ENCODE data around the gene ELOB. TPM values are rescaled to one million over a fixed set of nuclear protein-coding genes. Genes with fewer than 3 reads are reported as not detected.

The ELOB gene
- polyA plus RNA-seq, 2 donors, result 361 to 887 TPM

- H3K4me1 ChIP-seq (ENCODE audit: control insufficient read depth in 2 of 2, insufficient read depth in 2 of 2, low read length in 1 of 2), result no peaks in the 10 kb centered on the region
- H3K9me3 ChIP-seq (ENCODE audit: control insufficient read depth in 2 of 2, insufficient read depth in 1 of 2, low read depth in 1 of 2, low read length in 1 of 2), result no peaks in the 10 kb centered on the region
- H3K27me3 ChIP-seq (ENCODE audit: control insufficient read depth in 1 of 2, insufficient read depth in 2 of 2, low read length in 2 of 2), result peaks cover 0 to 4% of the 10 kb centered on the region in 2 donors
- H3K36me3 ChIP-seq (ENCODE audit: control insufficient read depth in 2 of 2, insufficient read depth in 2 of 2, low read length in 1 of 2), result no peaks in the 10 kb centered on the region
- whole genome bisulfite sequencing, 2 donors, result 56 to 60% methylated on average over 7 of the region's 7 CpGs
- no peak overlapping the region for H3K27ac ChIP-seq (ENCODE audit: low read depth in 2 of 2, low read length in 1 of 2)
- H3K4me3 ChIP-seq (ENCODE audit: low read depth in 1 of 2, low read length in 2 of 2), result no peak overlapping the region
These were observed 18.5 kb upstream of the ELOB start for GRCh38 chr16:2795395-2796143.

- Histone ChIP-seq H3K4me3 (ENCODE audit: low read depth in 1 of 2, low read length in 2 of 2) (no peak overlapping the region), H3K27ac (ENCODE audit: low read depth in 2 of 2, low read length in 1 of 2) (no peak overlapping the region), H3K36me3 (ENCODE audit: control insufficient read depth in 2 of 2, insufficient read depth in 2 of 2, low read length in 1 of 2) (no peaks in the 10 kb centered on the region), H3K4me1 (ENCODE audit: control insufficient read depth in 2 of 2, insufficient read depth in 2 of 2, low read length in 1 of 2) (no peaks in the 10 kb centered on the region), H3K27me3 (ENCODE audit: control insufficient read depth in 1 of 2, insufficient read depth in 2 of 2, low read length in 2 of 2) (peaks cover 0 to 4% of the 10 kb centered on the region in 2 donors), H3K9me3 (ENCODE audit: control insufficient read depth in 2 of 2, insufficient read depth in 1 of 2, low read depth in 1 of 2, low read length in 1 of 2) (no peaks in the 10 kb centered on the region)
- WGBS, 2 donors, result 87 to 92% methylated on average over 10 of the region's 10 CpGs
These were observed 15.9 kb upstream of the ELOB start for GRCh38 chr16:2792940-2793339.

GRCh38 chr16:2791174-2791573, 14.1 kb upstream of the ELOB start:
- H3K4me3 ChIP-seq (ENCODE audit: low read depth in 1 of 2, low read length in 2 of 2), result no peak overlapping the region
- peaks cover 0 to 4% of the 10 kb centered on the region in 2 donors for H3K27me3 ChIP-seq (ENCODE audit: control insufficient read depth in 1 of 2, insufficient read depth in 2 of 2, low read length in 2 of 2)
- H3K36me3 ChIP-seq (ENCODE audit: control insufficient read depth in 2 of 2, insufficient read depth in 2 of 2, low read length in 1 of 2), result no peaks in the 10 kb centered on the region
- H3K9me3 ChIP-seq (ENCODE audit: control insufficient read depth in 2 of 2, insufficient read depth in 1 of 2, low read depth in 1 of 2, low read length in 1 of 2), result no peaks in the 10 kb centered on the region
- 70 to 76% methylated on average over 8 of the region's 8 CpGs for WGBS, 2 donors
- H3K27ac ChIP-seq (ENCODE audit: low read depth in 2 of 2, low read length in 1 of 2), result no peak overlapping the region
- peaks cover 0 to under 1% of the 10 kb centered on the region in 2 donors for H3K4me1 ChIP-seq (ENCODE audit: control insufficient read depth in 2 of 2, insufficient read depth in 2 of 2, low read length in 1 of 2)

DNA sequence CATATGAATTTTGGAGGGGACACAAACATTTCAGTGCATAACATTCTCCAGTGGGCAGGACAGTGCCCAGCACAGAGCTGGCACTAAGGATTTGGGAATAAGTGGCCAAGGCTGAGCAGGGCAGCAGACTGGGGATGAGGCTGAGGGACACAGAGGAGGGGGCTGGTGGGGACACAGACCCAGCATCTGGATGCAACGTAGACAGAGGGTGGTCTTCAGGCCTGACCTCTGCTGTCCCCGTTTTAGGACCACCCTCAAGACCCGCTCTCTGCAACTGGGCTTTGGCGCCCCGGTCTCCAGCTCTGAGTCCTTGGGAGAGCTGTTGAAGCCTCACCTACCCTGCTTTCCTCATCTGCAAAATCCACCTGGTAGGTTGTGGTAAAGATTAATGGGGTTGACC, 13.6 kb upstream of the ELOB start:
- peaks cover 0 to 4% of the 10 kb centered on the region in 2 donors for H3K27me3 ChIP-seq (ENCODE audit: control insufficient read depth in 1 of 2, insufficient read depth in 2 of 2, low read length in 2 of 2)
- 72 to 86% methylated on average over 5 of the region's 5 CpGs for WGBS, 2 donors
- H3K27ac ChIP-seq (ENCODE audit: low read depth in 2 of 2, low read length in 1 of 2), result no peak overlapping the region
- no peak overlapping the region for H3K4me3 ChIP-seq (ENCODE audit: low read depth in 1 of 2, low read length in 2 of 2)
- H3K9me3 ChIP-seq (ENCODE audit: control insufficient read depth in 2 of 2, insufficient read depth in 1 of 2, low read depth in 1 of 2, low read length in 1 of 2), result no peaks in the 10 kb centered on the region
- H3K36me3 ChIP-seq (ENCODE audit: control insufficient read depth in 2 of 2, insufficient read depth in 2 of 2, low read length in 1 of 2), result no peaks in the 10 kb centered on the region
- peaks cover under 1 to 6% of the 10 kb centered on the region in 2 donors for H3K4me1 ChIP-seq (ENCODE audit: control insufficient read depth in 2 of 2, insufficient read depth in 2 of 2, low read length in 1 of 2)

GRCh38 chr16:2787961-2788360, 10.9 kb upstream of the ELOB start:
- WGBS, 2 donors, result 38 to 44% methylated on average over 7 of the region's 7 CpGs
- Histone ChIP-seq H3K27ac (ENCODE audit: low read depth in 2 of 2, low read length in 1 of 2) (no peak overlapping the region), H3K9me3 (ENCODE audit: control insufficient read depth in 2 of 2, insufficient read depth in 1 of 2, low read depth in 1 of 2, low read length in 1 of 2) (no peaks in the 10 kb centered on the region), H3K4me3 (ENCODE audit: low read depth in 1 of 2, low read length in 2 of 2) (no peak overlapping the region), H3K36me3 (ENCODE audit: control insufficient read depth in 2 of 2, insufficient read depth in 2 of 2, low read length in 1 of 2) (no peaks in the 10 kb centered on the region), H3K4me1 (ENCODE audit: control insufficient read depth in 2 of 2, insufficient read depth in 2 of 2, low read length in 1 of 2) (peaks cover 5 to 12% of the 10 kb centered on the region in 2 donors), H3K27me3 (ENCODE audit: control insufficient read depth in 1 of 2, insufficient read depth in 2 of 2, low read length in 2 of 2) (peaks cover 0 to 4% of the 10 kb centered on the region in 2 donors)

GRCh38 chr16:2787406-2787805, 10.3 kb upstream of the ELOB start, which contains the start of gene PRSS33:
Gene PRSS33 (minus strand): TSS chr16:2787560. CDS start chr16:2786547, 1,013 bp downstream.
- peaks cover 0 to 4% of the 10 kb centered on the region in 2 donors for H3K27me3 ChIP-seq (ENCODE audit: control insufficient read depth in 1 of 2, insufficient read depth in 2 of 2, low read length in 2 of 2)
- no peaks in the 10 kb centered on the region for H3K9me3 ChIP-seq (ENCODE audit: control insufficient read depth in 2 of 2, insufficient read depth in 1 of 2, low read depth in 1 of 2, low read length in 1 of 2)
- no peaks in the 10 kb centered on the region for H3K36me3 ChIP-seq (ENCODE audit: control insufficient read depth in 2 of 2, insufficient read depth in 2 of 2, low read length in 1 of 2)
- no peak within 1 kb of the TSS for H3K4me3 ChIP-seq (ENCODE audit: low read depth in 1 of 2, low read length in 2 of 2)
- peaks cover 5 to 12% of the 10 kb centered on the region in 2 donors for H3K4me1 ChIP-seq (ENCODE audit: control insufficient read depth in 2 of 2, insufficient read depth in 2 of 2, low read length in 1 of 2)
- H3K27ac ChIP-seq (ENCODE audit: low read depth in 2 of 2, low read length in 1 of 2), result no peak within 1 kb of the TSS
- 20 to 22% methylated on average over 10 of the region's 10 CpGs for WGBS, 2 donors

DNA sequence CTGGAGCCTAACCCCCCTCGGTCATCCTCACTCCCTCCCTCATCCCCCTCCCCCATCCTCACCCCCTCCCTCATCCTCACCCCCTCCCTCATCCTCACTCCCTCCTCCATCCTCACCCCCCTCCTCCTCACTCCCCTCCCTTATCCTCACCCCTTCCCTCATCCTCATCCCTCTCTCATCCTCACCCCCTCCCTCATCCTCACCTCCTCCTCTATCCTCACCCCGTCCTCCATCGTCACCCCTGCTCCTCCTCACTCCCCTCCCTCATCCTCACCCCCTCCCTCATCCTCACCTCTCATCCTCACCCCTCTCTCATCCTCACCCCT, 9.7 kb upstream of the ELOB start:
- Histone ChIP-seq H3K4me1 (ENCODE audit: control insufficient read depth in 2 of 2, insufficient read depth in 2 of 2, low read length in 1 of 2) (peaks cover 5 to 12% of the 10 kb centered on the region in 2 donors), H3K27ac (ENCODE audit: low read depth in 2 of 2, low read length in 1 of 2) (no peak overlapping the region), H3K9me3 (ENCODE audit: control insufficient read depth in 2 of 2, insufficient read depth in 1 of 2, low read depth in 1 of 2, low read length in 1 of 2) (no peaks in the 10 kb centered on the region), H3K4me3 (ENCODE audit: low read depth in 1 of 2, low read length in 2 of 2) (no peak overlapping the region), H3K36me3 (ENCODE audit: control insufficient read depth in 2 of 2, insufficient read depth in 2 of 2, low read length in 1 of 2) (no peaks in the 10 kb centered on the region), H3K27me3 (ENCODE audit: control insufficient read depth in 1 of 2, insufficient read depth in 2 of 2, low read length in 2 of 2) (peaks cover 0 to under 1% of the 10 kb centered on the region in 2 donors)
- 43 to 55% methylated on average over 3 of the region's 3 CpGs for WGBS, 2 donors

- no peaks in the 10 kb centered on the region for H3K27me3 ChIP-seq (ENCODE audit: control insufficient read depth in 1 of 2, insufficient read depth in 2 of 2, low read length in 2 of 2)
- WGBS, 2 donors, result 57% methylated on average over 15 of the region's 15 CpGs
- peaks cover 5 to 12% of the 10 kb centered on the region in 2 donors for H3K4me1 ChIP-seq (ENCODE audit: control insufficient read depth in 2 of 2, insufficient read depth in 2 of 2, low read length in 1 of 2)
- no peak overlapping the region for H3K4me3 ChIP-seq (ENCODE audit: low read depth in 1 of 2, low read length in 2 of 2)
- no peak overlapping the region for H3K27ac ChIP-seq (ENCODE audit: low read depth in 2 of 2, low read length in 1 of 2)
- H3K36me3 ChIP-seq (ENCODE audit: control insufficient read depth in 2 of 2, insufficient read depth in 2 of 2, low read length in 1 of 2), result no peaks in the 10 kb centered on the region
- H3K9me3 ChIP-seq (ENCODE audit: control insufficient read depth in 2 of 2, insufficient read depth in 1 of 2, low read depth in 1 of 2, low read length in 1 of 2), result no peaks in the 10 kb centered on the region
These were observed 9.2 kb upstream of the ELOB start for GRCh38 chr16:2786061-2786825.

- Histone ChIP-seq H3K9me3 (ENCODE audit: control insufficient read depth in 2 of 2, insufficient read depth in 1 of 2, low read depth in 1 of 2, low read length in 1 of 2) (no peaks in the 10 kb centered on the region), H3K4me3 (ENCODE audit: low read depth in 1 of 2, low read length in 2 of 2) (peak overlapping the region; percentile 2 to 30), H3K27me3 (ENCODE audit: control insufficient read depth in 1 of 2, insufficient read depth in 2 of 2, low read length in 2 of 2) (no peaks in the 10 kb centered on the region), H3K4me1 (ENCODE audit: control insufficient read depth in 2 of 2, insufficient read depth in 2 of 2, low read length in 1 of 2) (peaks cover 5 to 12% of the 10 kb centered on the region in 2 donors), H3K27ac (ENCODE audit: low read depth in 2 of 2, low read length in 1 of 2) (no peak overlapping the region), H3K36me3 (ENCODE audit: control insufficient read depth in 2 of 2, insufficient read depth in 2 of 2, low read length in 1 of 2) (no peaks in the 10 kb centered on the region)
- 13 to 14% methylated on average over 78 to 79 of the region's 79 CpGs for WGBS, 2 donors
These were observed 8.3 kb upstream of the ELOB start for GRCh38 chr16:2785101-2785991.
